ENCODE results near the gene CLASRP. TPM values are rescaled to one million over a fixed set of nuclear protein-coding genes. Genes with fewer than 3 reads are reported as not detected.

The CLASRP gene
- total and polyA plus RNA-seq, 2 of the 8 experiments (the other 6 are each of a cell fraction or from before 2014, with no cell fraction given), result 22.3 to 71.7 TPM

- H2BK15ac ChIP-seq (ENCODE audit: low read length), result no peak overlapping the region
- no peak overlapping the region for H2BK12ac ChIP-seq (ENCODE audit: low read depth, low read length)
- no peak for DNase-seq (ENCODE audit: low read depth in 1 of 2, low spot score in 2 of 2)
- peaks cover 4% of the 10 kb centered on the region for H3K79me1 ChIP-seq (ENCODE audit: low read depth, low read length)
- H2BK20ac ChIP-seq (ENCODE audit: low read length), result no peak overlapping the region
- no peak overlapping the region for H3K4me2 ChIP-seq (ENCODE audit: insufficient read depth in 1 of 2, low read depth in 2 of 2, low read length in 2 of 2)
- no peak overlapping the region for H3K4ac ChIP-seq (replicated peaks; ENCODE audit: insufficient read length, low read depth, low read length)
- H4K8ac ChIP-seq (ENCODE audit: extremely low read depth, insufficient read depth, low read length), result no peak overlapping the region
- no peak overlapping the region for H3K18ac ChIP-seq (ENCODE audit: extremely low read depth, low read length)
- no peak overlapping the region for H3K27ac ChIP-seq (ENCODE audit: low read depth, low read length)
- no peak overlapping the region for H4K5ac ChIP-seq (ENCODE audit: insufficient read length, low read depth, low read length)
- FAIRE-seq, result no peak
- H3K9me3 ChIP-seq (ENCODE audit: insufficient read depth in 2 of 2, low read depth in 1 of 2, low read length in 1 of 2), result no peaks in the 10 kb centered on the region
- peaks cover 2% of the 10 kb centered on the region; the same call in 1 of the 2 replicates for H3K23me2 ChIP-seq (ENCODE audit: low read depth, low read length)
- peaks cover 12 to 72% (median 47%) of the 10 kb centered on the region in 4 experiments; a peak in 7 of 8 replicates for H3K36me3 ChIP-seq (ENCODE audit: control insufficient read depth in 2 of 4, insufficient read depth in 4 of 4, low read length in 3 of 4)
- 97% methylated on average over 9 of the region's 9 CpGs; no CpG with 5 or more reads in 1 of the 2 experiments for WGBS, 2 experiments (ENCODE audit: extremely low coverage in 1 of 2, insufficient coverage in 1 of 2, insufficient read length in 1 of 2, insufficient replicate concordance in 2 of 2, low coverage in 1 of 2, low lambda C conversion rate in 2 of 2, missing lambda C conversion rate in 1 of 2)
- H2BK5ac ChIP-seq (ENCODE audit: low read depth, low read length), result no peak overlapping the region
- no peak overlapping the region for H3K23ac ChIP-seq (ENCODE audit: insufficient read length)
- CTCF ChIA-PET (ENCODE audit: partially characterized antibody), result interaction anchor here (0.6 to 4.3 kb wide), 11 partner anchors 15 to 182 kb away, joined by 3 to 85 read pairs (median 4); partner anchors contain the start of genes CLASRP, PPP1R37 and RELB
- no peak overlapping the region for H2AFZ ChIP-seq (ENCODE audit: low read length)
- H2AK5ac ChIP-seq (ENCODE audit: low read depth, low read length), result no peak overlapping the region
- no peak overlapping the region for H3K56ac ChIP-seq (replicated peaks; ENCODE audit: insufficient read length, low read depth, low read length)
- H2BK120ac ChIP-seq (replicated peaks; ENCODE audit: low read depth, low read length), result no peak overlapping the region
- peaks cover 8 to 17% of the 10 kb centered on the region in 2 experiments for H4K20me1 ChIP-seq (replicated peaks in 1 of 2; ENCODE audit: control insufficient read depth in 1 of 2, insufficient read depth in 2 of 2, low read length in 2 of 2)
- H3K14ac ChIP-seq (ENCODE audit: insufficient read length), result no peak overlapping the region
- no peak overlapping the region for H4K91ac ChIP-seq (replicated peaks; ENCODE audit: insufficient read length, low read length)
- POLR2A ChIA-PET (ENCODE audit: partially characterized antibody), result interaction anchor here (0.9 to 1.5 kb wide), 4 partner anchors 8 to 209 kb away, joined by 3 to 6 read pairs (median 4); no protein-coding TSS in a partner anchor
- H3K9ac ChIP-seq (replicated peaks in 1 of 4; ENCODE audit: extremely low read depth in 1 of 4, low read depth in 3 of 4, low read length in 3 of 4), result no peak overlapping the region
- H3K79me2 ChIP-seq (ENCODE audit: control insufficient read depth in 1 of 2, insufficient read depth in 2 of 2, low read length in 2 of 2), result no peaks in the 10 kb centered on the region
- no peak overlapping the region for H3K4me3 ChIP-seq (ENCODE audit: extremely low read depth in 1 of 4, insufficient read depth in 2 of 4, low read depth in 3 of 4, low read length in 4 of 4)
- no peaks in the 10 kb centered on the region for H3K27me3 ChIP-seq (replicated peaks in 1 of 4; ENCODE audit: control insufficient read depth in 3 of 4, extremely low read depth in 1 of 4, insufficient read depth in 3 of 4, low read length in 3 of 4)
- peaks cover 0 to 4% (median 1%) of the 10 kb centered on the region in 4 experiments; a peak in 4 of 7 replicates for H3K4me1 ChIP-seq (replicated peaks in 1 of 4; ENCODE audit: control insufficient read depth in 3 of 4, insufficient read depth in 4 of 4, low read length in 3 of 4)
- TF ChIP-seq ZNF274 (IDR thresholded peaks at IDR 0.05; ENCODE audit: borderline replicate concordance, extremely low read depth, low read length), result no peak
- no peak for TF ChIP-seq YY1 (IDR thresholded peaks at IDR 0.05; ENCODE audit: low read depth, low read length)
These were observed 18.6 kb downstream of the CLASRP start for GRCh38 chr19:45057444-45057843.

Measured in H1 (cell line).